GM08714 (cell line): ENCODE results near the gene FOXO3.

Experiments
- H3K4me3 ChIP-seq: fragments of 200-500 bp; sonication (Bioruptor generic); 2 replicates; pipeline ENCODE4 v1.5.1; 2014; ENCODE audit warnings: mild to moderate bottlenecking, low read length, inconsistent platforms
- ZNF274 ChIP-seq: IDR thresholded peaks from 2 replicates; pipeline ENCODE4 v1.6.1; 2012; ENCODE audit warnings: mild to moderate bottlenecking, low read depth, low read length

Gene FOXO3

GRCh38 chr6:108616544-108616943, 55.8 kb downstream of the FOXO3 start:
- no peak for TF ChIP-seq ZNF274
- H3K4me3 ChIP-seq: no peak overlapping the region

GRCh38 chr6:108616973-108617372, 56.3 kb downstream of the FOXO3 start:
- TF ChIP-seq ZNF274: no peak
- H3K4me3 ChIP-seq: no peak overlapping the region

GRCh38 chr6:108618623-108619152, 58.0 kb downstream of the FOXO3 start:
- no peak overlapping the region for H3K4me3 ChIP-seq
- no peak for TF ChIP-seq ZNF274

- no peak for TF ChIP-seq ZNF274
- no peak overlapping the region for H3K4me3 ChIP-seq
These were observed 58.9 kb downstream of the FOXO3 start for GRCh38 chr6:108619431-108620197.

GRCh38 chr6:108621117-108621516, 60.4 kb downstream of the FOXO3 start:
- no peak overlapping the region for H3K4me3 ChIP-seq
- no peak for TF ChIP-seq ZNF274

GRCh38 chr6:108622641-108623298, 62.1 kb downstream of the FOXO3 start:
- no peak for TF ChIP-seq ZNF274
- H3K4me3 ChIP-seq: no peak overlapping the region

- TF ChIP-seq ZNF274: no peak
- H3K4me3 ChIP-seq: no peak overlapping the region
These were observed 63.3 kb downstream of the FOXO3 start for GRCh38 chr6:108623995-108624394.

- no peak overlapping the region for H3K4me3 ChIP-seq
- no peak for TF ChIP-seq ZNF274
These were observed 64.9 kb downstream of the FOXO3 start for GRCh38 chr6:108625581-108625980.

- no peak overlapping the region for H3K4me3 ChIP-seq
- TF ChIP-seq ZNF274: no peak
These were observed 66.1 kb downstream of the FOXO3 start for GRCh38 chr6:108626777-108627176.

- H3K4me3 ChIP-seq: no peak overlapping the region
- no peak for TF ChIP-seq ZNF274
These were observed 67.2 kb downstream of the FOXO3 start for GRCh38 chr6:108627692-108628550.

- no peak overlapping the region for H3K4me3 ChIP-seq
- no peak for TF ChIP-seq ZNF274
These were observed 69.5 kb downstream of the FOXO3 start for GRCh38 chr6:108630050-108630714.

GRCh38 chr6:108632441-108632840, 71.7 kb downstream of the FOXO3 start:
- no peak overlapping the region for H3K4me3 ChIP-seq
- no peak for TF ChIP-seq ZNF274

GRCh38 chr6:108633436-108633835, 72.7 kb downstream of the FOXO3 start:
- no peak overlapping the region for H3K4me3 ChIP-seq
- no peak for TF ChIP-seq ZNF274
